HT-29 (cell line): ENCODE measurements around the gene MISP. TPM values are rescaled to one million over a fixed set of nuclear protein-coding genes. Genes with fewer than 3 reads are reported as not detected.
A peak's percentile ranks its signal among the peaks of the same experiment; 100 is the strongest.

Experiments used
- DNase-seq: peaks from one replicate; pipeline ENCODE4 v3.0.0-alpha.2; 2015; ENCODE audit warnings: low spot score
- total RNA-seq: library from RNA; depleted of rRNA; stranded (reverse); fragments of >200 nt; shearing (Covaris generic); gene quantifications from 2 replicates; pipeline ENCODE4 v1.2.3, GENCODE V29; 2014

MISP gene
- total RNA-seq, 1 experiment from 2014 or later, result 211 TPM

DNA sequence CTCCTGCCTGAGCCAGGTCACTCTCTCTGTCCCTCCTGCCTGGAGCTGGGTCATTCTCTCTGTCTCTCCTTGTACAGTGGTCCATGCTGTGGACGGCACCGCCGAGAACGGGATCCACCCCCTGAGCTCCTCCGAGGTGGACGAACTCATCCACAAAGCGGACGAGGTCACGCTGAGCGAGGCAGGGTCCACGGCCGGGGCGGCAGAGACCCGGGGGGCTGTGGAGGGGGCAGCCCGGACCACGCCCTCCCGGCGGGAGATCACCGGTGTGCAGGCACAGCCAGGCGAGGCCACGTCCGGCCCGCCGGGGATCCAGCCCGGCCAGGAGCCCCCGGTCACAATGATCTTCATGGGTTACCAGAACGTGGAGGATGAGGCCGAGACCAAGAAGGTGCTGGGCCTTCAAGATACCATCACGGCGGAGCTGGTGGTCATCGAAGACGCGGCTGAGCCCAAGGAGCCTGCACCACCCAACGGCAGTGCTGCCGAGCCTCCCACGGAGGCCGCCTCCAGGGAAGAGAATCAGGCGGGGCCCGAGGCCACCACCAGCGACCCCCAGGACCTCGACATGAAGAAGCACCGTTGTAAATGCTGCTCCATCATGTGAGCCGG is 4.6 kb upstream of the MISP start:
- DNase-seq, result no peak

DNA sequence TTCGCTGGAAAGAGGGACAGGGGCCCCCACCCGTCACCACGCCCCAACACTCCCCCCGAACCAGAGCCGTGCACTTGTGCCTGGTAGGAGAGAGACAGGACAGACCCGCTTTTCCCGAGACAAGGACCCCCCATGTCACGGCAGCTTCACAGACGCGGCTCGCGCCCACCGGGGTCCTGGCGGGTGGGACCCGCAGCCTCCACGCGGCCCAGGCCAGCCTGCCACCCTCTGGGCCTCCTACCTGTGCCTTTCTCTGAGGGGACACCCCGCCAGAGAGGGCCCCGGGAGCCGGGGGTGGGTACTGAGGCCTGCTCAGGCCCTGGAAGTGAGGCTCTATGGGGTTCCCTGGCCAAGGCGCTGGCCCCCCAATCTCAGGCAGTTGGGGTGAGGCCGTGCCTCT is 4.0 kb upstream of the MISP start:
- no peak for DNase-seq

DNA sequence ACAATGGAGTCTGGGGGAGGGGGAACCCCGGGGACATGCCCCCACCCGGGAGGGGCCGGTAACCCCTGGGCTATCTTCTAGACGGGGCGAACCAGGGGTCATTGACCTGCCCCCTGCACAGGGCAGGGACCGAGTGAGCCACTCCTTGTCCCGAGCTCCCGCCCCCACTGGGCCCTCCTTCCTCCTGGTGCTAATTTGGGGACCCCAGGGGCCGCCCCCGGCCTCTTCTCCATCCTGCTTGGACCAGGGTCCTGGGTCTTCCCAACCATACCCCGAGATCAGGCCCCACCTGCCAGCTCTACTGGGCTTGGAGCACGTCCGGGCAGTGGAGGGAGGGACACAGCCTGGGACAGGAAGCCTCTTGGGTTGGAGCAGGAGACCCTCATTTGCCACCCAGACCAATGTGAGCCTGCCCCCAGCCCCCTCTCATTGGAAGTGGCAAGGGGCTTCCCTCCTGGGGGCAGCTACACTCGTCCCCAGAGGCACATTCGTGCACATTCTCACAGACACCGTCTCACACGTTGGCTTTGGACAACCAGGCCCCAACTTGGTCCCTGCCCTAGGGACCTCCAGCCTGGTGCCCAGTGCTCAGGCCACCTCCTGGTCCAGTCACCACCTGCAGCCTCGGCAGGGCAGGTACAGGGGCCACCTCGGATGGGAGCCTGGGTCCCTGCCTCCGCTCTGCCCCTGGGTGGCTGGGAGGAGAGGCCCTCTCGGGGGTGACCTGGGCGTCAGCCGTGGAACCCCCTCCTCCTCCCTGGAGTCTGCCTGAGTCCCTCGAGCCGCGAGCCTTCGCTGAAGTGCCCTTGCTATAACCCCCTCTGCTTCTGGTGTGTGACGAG is 3.3 kb upstream of the MISP start:
- DNase-seq, result no peak

DNA sequence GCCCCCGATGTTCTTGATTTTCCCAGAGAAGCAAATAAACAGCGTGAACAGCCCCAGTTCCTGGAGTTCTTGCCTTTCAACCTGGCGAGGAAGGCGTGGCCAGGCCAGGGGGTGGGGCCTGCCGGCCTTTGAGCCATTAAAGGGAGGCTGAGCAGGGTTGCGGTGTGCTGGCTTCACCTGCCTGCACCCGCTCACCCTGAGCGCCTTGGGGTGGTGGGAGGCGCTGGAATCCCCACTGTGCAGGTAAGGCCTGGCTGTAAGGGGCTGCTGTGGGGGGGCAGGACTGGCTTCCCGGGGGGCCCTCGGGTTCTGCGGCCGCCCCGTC is 2.7 kb upstream of the MISP start:
- DNase-seq, result peak; percentile 67

DNA sequence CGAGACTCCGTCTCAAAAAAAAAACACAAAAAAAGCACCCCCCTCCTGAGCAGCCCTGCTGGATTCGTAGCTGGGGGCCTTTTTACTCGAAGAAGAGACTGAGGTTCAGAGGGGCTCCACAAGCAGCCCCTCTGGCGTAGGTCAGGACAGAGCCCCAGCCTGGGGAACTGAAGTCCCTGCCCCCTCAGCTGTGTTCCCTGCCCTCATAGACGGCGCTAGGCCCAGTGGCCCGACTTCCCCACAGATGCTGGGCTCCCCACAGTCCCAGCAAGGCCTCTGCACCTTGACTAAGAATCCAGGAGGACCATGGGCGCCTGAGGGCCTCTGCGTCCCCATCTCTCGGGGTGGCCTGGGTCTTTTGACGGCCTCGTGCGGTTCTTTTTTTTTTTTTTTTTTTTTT is 1.1 kb upstream of the MISP start:
- DNase-seq, result no peak

- DNase-seq, result peak; percentile 72
Measured at GRCh38 chr19:751501-752341, 809 bp downstream of the MISP start.

DNA sequence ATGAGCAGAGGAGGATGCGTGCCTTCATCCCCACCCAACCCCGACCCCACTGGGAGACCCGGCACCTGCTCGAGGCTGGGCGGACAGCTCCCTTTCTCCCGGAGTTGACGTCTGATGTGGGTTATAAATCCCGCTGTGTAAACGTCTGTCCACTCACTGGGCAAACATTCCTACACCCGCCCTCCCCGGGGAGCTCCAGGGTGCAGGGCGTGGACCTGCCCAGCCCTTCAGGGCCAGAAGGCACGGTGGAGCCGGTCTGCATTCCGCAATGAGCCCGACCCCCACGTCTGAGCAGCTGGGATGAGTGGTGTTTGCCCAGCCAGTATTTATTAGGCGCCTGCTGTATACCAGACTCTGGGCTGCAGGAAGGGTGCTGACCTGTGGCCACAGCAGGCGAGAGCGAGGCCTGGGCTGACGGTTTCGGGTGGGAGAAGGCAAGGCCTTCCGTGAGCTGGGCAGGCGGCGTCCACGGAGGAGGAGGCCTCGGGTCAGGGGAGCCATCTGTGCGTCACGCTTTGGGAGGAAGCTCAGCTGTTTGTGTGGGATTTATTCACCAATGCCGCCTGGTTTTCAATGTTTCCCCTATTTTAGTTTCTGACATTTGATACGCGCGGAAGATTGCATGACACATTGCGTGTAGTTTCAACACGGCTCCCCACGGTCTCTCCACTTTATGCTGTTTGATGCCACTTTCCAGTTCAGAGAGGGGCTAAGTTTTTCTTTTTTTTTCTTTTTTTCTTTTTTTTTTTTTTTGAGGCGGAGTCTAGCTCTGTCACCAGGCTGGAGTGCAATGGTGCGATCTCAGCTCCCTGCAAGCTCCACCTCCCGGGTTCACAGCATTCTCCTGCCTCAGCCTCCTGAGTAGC is 2.0 kb downstream of the MISP start:
- peak; percentile 89 for DNase-seq

- no peak for DNase-seq
Measured at GRCh38 chr19:754530-754929, 3.6 kb downstream of the MISP start.

- DNase-seq, result no peak
Measured at GRCh38 chr19:755063-755462, 4.2 kb downstream of the MISP start.

- DNase-seq, result no peak
Measured at GRCh38 chr19:756236-756635, 5.3 kb downstream of the MISP start.

GRCh38 chr19:756821-757688 is 6.1 kb downstream of the MISP start:
- DNase-seq, result no peak

- no peak for DNase-seq
Measured at GRCh38 chr19:757811-758668, 7.1 kb downstream of the MISP start.

- no peak for DNase-seq
Measured at GRCh38 chr19:763181-763580, 12.3 kb downstream of the MISP start.

- DNase-seq, result no peak
Measured at GRCh38 chr19:763869-764268, 13.0 kb downstream of the MISP start.

DNA sequence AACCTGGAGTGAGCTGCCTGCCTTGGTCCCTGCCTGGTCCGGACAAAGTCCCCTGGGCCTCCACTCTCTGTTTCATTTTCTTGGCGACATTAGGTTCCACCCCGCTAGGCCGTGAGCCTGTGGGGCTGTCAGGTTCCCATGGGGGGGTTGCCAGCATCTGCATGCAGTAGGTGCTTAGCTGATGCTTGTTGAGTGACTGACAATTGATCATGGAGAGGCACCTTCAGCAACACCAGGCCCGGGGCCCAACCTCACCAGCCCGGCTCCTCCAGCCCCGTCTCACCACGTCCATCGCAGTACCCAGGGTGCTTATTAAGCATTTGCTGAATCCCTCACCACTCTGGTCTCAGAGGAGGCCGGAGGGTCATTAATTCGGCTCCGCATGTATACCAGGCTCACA is 13.4 kb downstream of the MISP start:
- DNase-seq, result no peak

DNA sequence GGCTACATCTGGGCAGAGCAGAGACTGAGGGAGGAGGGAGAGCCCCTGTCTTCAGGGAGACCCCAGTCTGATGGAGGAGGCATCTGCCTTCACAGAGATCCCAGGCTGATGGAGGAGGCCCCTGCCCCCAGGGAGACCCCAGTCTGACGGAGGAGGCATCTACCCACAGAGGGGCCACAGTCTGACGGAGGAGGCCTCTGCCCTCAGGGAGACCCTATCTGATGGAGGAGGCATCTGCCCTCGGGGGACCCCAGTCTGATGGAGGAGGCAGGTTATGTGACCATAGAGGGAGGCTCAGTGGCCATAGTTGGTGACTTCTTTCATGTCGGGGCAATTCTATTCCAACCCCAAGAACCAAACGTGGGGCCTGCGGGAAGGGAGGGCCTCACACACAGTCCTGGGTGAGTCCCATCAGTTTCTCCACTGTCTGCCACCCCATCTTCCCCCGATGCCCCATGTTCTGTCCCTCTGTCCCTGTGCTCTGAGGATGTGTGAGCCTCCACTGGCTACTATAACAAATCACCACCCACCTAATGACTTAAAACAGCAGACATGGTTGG is 14.3 kb downstream of the MISP start:
- DNase-seq, result no peak

DNA sequence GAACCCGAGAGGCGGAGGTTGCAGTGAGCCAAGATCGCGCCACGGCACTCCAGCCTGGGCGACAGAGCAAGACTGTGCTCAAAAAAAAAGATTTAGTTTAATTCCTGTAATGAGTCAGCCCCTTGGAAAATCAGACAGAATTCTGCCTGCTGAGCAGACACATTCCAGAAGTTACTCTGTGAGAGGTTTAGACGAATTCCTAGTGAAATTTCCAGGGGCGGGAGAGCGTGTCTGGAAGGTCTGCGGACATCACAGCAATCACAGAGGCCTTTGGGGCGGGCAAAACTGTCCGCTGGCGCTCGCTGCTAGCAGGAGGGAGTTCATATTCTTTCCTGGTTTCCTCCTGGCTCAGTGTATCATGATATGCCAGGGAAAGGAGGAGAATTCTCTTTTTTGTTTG is 17.5 kb downstream of the MISP start:
- no peak for DNase-seq

GRCh38 chr19:769616-770015 is 18.7 kb downstream of the MISP start:
- no peak for DNase-seq

GRCh38 chr19:771332-771785 is 20.4 kb downstream of the MISP start:
- peak; percentile 43 for DNase-seq
